ENCODE measurements around the gene PHACTR4. TPM values are rescaled to one million over a fixed set of nuclear protein-coding genes. Genes with fewer than 3 reads are reported as not detected.

The PHACTR4 gene
- total and polyA plus RNA-seq, 2 of the 13 experiments (the other 11 are each of a cell fraction or from before 2014, with no cell fraction given): 13.9 to 17.1 TPM

DNA sequence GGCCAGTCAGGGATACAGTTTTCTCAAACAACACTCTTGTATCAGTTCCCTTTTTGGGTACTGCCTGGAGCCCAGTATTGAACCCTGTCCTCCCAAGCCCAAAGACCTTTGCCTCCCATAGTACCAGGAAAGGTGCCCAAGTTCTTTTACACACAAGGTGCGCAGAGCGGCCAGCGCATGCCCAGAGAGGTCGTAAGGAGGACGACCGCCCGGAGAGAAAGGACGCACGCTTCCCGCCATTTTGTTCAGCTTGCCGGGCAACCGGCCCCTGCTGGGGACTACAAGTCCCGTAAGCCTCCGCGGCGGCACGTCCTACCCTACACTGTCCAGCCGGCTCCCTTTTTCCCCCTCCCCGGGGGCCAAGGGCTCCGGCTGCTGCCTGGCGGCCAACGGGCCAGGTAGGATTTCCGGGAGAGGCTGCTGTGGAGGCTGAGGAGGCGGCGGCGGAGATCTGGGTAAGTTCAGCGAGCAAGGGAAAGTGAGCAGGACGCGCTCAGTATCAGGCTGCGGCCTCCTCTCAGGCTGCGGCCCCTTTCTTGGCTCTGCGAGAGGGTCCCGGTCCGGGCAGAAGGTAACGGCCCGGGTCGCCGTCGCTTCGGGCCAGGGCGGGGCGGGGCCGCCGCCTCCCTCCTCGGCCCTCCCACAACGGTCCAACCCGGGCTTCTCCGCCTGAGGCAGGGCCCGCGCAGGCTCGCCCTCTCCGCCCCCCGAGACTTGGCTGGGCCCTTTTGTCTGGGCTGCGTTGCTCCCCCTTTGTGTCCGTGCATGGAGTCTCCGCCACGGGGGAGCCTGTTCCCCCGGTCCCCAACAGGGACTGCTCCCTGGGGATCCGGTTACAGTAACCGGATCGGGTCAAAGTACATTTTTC, at the start of gene PHACTR4 (continued):
- TF ChIP-seq SP140L (CRISPR knock-in tag; IDR thresholded peaks at IDR 0.05; ENCODE audit: borderline replicate concordance): no peak
- TF ChIP-seq, protein P1, sequence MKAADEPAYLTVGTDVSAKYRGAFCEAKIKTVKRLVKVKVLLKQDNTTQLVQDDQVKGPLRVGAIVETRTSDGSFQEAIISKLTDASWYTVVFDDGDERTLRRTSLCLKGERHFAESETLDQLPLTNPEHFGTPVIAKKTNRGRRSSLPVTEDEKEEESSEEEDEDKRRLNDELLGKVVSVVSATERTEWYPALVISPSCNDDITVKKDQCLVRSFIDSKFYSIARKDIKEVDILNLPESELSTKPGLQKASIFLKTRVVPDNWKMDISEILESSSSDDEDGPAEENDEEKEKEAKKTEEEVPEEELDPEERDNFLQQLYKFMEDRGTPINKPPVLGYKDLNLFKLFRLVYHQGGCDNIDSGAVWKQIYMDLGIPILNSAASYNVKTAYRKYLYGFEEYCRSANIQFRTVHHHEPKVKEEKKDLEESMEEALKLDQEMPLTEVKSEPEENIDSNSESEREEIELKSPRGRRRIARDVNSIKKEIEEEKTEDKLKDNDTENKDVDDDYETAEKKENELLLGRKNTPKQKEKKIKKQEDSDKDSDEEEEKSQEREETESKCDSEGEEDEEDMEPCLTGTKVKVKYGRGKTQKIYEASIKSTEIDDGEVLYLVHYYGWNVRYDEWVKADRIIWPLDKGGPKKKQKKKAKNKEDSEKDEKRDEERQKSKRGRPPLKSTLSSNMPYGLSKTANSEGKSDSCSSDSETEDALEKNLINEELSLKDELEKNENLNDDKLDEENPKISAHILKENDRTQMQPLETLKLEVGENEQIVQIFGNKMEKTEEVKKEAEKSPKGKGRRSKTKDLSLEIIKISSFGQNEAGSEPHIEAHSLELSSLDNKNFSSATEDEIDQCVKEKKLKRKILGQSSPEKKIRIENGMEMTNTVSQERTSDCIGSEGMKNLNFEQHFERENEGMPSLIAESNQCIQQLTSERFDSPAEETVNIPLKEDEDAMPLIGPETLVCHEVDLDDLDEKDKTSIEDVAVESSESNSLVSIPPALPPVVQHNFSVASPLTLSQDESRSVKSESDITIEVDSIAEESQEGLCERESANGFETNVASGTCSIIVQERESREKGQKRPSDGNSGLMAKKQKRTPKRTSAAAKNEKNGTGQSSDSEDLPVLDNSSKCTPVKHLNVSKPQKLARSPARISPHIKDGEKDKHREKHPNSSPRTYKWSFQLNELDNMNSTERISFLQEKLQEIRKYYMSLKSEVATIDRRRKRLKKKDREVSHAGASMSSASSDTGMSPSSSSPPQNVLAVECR (CRISPR knock-in tag; IDR thresholded peaks at IDR 0.05; ENCODE audit: borderline replicate concordance): peak; percentile 87
- TF ChIP-seq, protein P2, sequence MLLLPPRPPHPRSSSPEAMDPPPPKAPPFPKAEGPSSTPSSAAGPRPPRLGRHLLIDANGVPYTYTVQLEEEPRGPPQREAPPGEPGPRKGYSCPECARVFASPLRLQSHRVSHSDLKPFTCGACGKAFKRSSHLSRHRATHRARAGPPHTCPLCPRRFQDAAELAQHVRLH (CRISPR knock-in tag; IDR thresholded peaks at IDR 0.05; ENCODE audit: borderline replicate concordance, low read depth): peak; percentile 87
- TF ChIP-seq, protein P3, sequence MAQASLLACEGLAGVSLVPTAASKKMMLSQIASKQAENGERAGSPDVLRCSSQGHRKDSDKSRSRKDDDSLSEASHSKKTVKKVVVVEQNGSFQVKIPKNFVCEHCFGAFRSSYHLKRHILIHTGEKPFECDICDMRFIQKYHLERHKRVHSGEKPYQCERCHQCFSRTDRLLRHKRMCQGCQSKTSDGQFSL (CRISPR knock-in tag; IDR thresholded peaks at IDR 0.05): peak; percentile 26; the same call in 1 of the 2 replicates
- peak; percentile 57; the same call in 1 of the 2 replicates for TF ChIP-seq NAIF1 (CRISPR knock-in tag; IDR thresholded peaks at IDR 0.05; ENCODE audit: borderline replicate concordance)
- peak; percentile 90 for TF ChIP-seq CCDC6 (CRISPR knock-in tag; IDR thresholded peaks at IDR 0.05)
- peak; percentile 13 for TF ChIP-seq RBM22 (optimal IDR thresholded peaks at IDR 0.05; ENCODE audit: low read length)
- no peak for TF ChIP-seq ISL2 (CRISPR knock-in tag; IDR thresholded peaks at IDR 0.05)
- TF ChIP-seq, protein P4, sequence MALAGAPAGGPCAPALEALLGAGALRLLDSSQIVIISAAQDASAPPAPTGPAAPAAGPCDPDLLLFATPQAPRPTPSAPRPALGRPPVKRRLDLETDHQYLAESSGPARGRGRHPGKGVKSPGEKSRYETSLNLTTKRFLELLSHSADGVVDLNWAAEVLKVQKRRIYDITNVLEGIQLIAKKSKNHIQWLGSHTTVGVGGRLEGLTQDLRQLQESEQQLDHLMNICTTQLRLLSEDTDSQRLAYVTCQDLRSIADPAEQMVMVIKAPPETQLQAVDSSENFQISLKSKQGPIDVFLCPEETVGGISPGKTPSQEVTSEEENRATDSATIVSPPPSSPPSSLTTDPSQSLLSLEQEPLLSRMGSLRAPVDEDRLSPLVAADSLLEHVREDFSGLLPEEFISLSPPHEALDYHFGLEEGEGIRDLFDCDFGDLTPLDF (CRISPR knock-in tag; IDR thresholded peaks at IDR 0.05): peak; percentile 91
- peak; percentile 66 for TF ChIP-seq ZBTB7A (CRISPR knock-in tag; IDR thresholded peaks at IDR 0.05)
- TF ChIP-seq HMG20A (CRISPR knock-in tag; IDR thresholded peaks at IDR 0.05; ENCODE audit: borderline replicate concordance): peak; percentile 26; the same call in 1 of the 2 replicates
- TF ChIP-seq MBD4 (IDR thresholded peaks at IDR 0.05; ENCODE audit: borderline replicate concordance, low read length): no peak
- TF ChIP-seq, protein P5, sequence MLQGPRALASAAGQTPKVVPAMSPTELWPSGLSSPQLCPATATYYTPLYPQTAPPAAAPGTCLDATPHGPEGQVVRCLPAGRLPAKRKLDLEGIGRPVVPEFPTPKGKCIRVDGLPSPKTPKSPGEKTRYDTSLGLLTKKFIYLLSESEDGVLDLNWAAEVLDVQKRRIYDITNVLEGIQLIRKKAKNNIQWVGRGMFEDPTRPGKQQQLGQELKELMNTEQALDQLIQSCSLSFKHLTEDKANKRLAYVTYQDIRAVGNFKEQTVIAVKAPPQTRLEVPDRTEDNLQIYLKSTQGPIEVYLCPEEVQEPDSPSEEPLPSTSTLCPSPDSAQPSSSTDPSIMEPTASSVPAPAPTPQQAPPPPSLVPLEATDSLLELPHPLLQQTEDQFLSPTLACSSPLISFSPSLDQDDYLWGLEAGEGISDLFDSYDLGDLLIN (CRISPR knock-in tag; IDR thresholded peaks at IDR 0.05; ENCODE audit: borderline replicate concordance): 0 out of 2 replicates have a peak, but pooled peaks have one; percentile 38
- TF ChIP-seq, protein P6, sequence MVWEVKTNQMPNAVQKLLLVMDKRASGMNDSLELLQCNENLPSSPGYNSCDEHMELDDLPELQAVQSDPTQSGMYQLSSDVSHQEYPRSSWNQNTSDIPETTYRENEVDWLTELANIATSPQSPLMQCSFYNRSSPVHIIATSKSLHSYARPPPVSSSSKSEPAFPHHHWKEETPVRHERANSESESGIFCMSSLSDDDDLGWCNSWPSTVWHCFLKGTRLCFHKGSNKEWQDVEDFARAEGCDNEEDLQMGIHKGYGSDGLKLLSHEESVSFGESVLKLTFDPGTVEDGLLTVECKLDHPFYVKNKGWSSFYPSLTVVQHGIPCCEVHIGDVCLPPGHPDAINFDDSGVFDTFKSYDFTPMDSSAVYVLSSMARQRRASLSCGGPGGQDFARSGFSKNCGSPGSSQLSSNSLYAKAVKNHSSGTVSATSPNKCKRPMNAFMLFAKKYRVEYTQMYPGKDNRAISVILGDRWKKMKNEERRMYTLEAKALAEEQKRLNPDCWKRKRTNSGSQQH (CRISPR knock-in tag; IDR thresholded peaks at IDR 0.05; ENCODE audit: low read depth): no peak
- TF ChIP-seq ZNF768 (CRISPR knock-in tag; IDR thresholded peaks at IDR 0.05): peak; percentile 73
- TF ChIP-seq ZFP41 (CRISPR knock-in tag; IDR thresholded peaks at IDR 0.05; ENCODE audit: borderline replicate concordance): no peak
- TF ChIP-seq ZNF552 (CRISPR knock-in tag; IDR thresholded peaks at IDR 0.05; ENCODE audit: borderline replicate concordance): no peak
- 0 out of 2 replicates have a peak, but pooled peaks have one; percentile 33 for TF ChIP-seq NFATC3 (CRISPR knock-in tag; IDR thresholded peaks at IDR 0.05)
- TF ChIP-seq KMT2A (CRISPR knock-in tag; IDR thresholded peaks at IDR 0.05): peak; percentile 59
